PC-3 (cell line): ENCODE data around the gene ANP32E. TPM values are rescaled to one million over a fixed set of nuclear protein-coding genes. Genes with fewer than 3 reads are reported as not detected.

Experiments used
- ATAC-seq: fragments of 200-7000 bp; cut with Tn5 transposase; 2 replicates; pipeline ENCODE4 v1.9.1; 2020; ENCODE audit warnings: mild to moderate bottlenecking, moderate library complexity
- BruUV-seq: library from RNA; stranded (reverse); fragments of 400-500 nt; replicated peaks from 2 replicates; lab custom pipeline; 2021; lab: Mats Ljungman, UMichigan
- CTCF ChIA-PET: fragments of 300-600 bp; sonication (Branson Sonifier 250); formaldehyde crosslinking; loops from one replicate; lab custom pipeline; 2022; ENCODE audit warnings: antibody characterized with exemption; lab: Charles Lee
- POLR2A ChIA-PET: fragments of 300-600 bp; sonication (Branson Sonifier 250); formaldehyde crosslinking; loops from one replicate; lab custom pipeline; 2022; ENCODE audit warnings: antibody characterized with exemption; ENCODE audit not compliant: unreplicated experiment; lab: Charles Lee
- DNase-seq: peaks from one replicate; pipeline ENCODE4 v3.0.0-alpha.2; 2015
- H2AFZ ChIP-seq: fragments of 300-600 bp; sonication (generic); 2 replicates; pipeline ENCODE4 v1.6.0; 2016; ENCODE audit warnings: antibody characterized with exemption, low read length
- H3F3A ChIP-seq: fragments of 300-600 bp; sonication (generic); one replicate; pipeline ENCODE4 v1.6.0; 2017; ENCODE audit warnings: antibody characterized with exemption, low read length, control low read depth, mild to moderate bottlenecking; ENCODE audit not compliant: unreplicated experiment
- H3K27ac ChIP-seq: fragments of 300-600 bp; sonication (generic); 2 replicates; pipeline ENCODE4 v1.5.1; 2016; ENCODE audit warnings: mild to moderate bottlenecking, low read length
- H3K27me3 ChIP-seq: fragments of 300-600 bp; sonication (generic); 2 replicates; pipeline ENCODE4 v1.6.1; 2016; ENCODE audit warnings: low read length, mixed read lengths
- H3K36me3 ChIP-seq: fragments of 300-600 bp; sonication (generic); 2 replicates; pipeline ENCODE4 v1.6.1; 2016; ENCODE audit warnings: low read depth, mixed run types, low read length, mixed read lengths
- H3K4me1 ChIP-seq: fragments of 300-600 bp; sonication (generic); 2 replicates; pipeline ENCODE4 v1.5.1; 2016; ENCODE audit warnings: low read length; ENCODE audit not compliant: insufficient read depth
- H3K4me2 ChIP-seq: fragments of 300-600 bp; sonication (generic); 2 replicates; pipeline ENCODE4 v1.6.0; 2016; ENCODE audit warnings: low read length
- H3K4me3 ChIP-seq: fragments of 300-600 bp; sonication (generic); 2 replicates; pipeline ENCODE4 v1.5.1; 2016; ENCODE audit warnings: mild to moderate bottlenecking, low read length, mixed read lengths
- H3K79me2 ChIP-seq: fragments of 300-600 bp; sonication (generic); 2 replicates; pipeline ENCODE4 v1.6.1; 2017; ENCODE audit warnings: low read length, mixed read lengths
- H3K9ac ChIP-seq: fragments of 300-600 bp; sonication (generic); 2 replicates; pipeline ENCODE4 v1.6.0; 2016; ENCODE audit warnings: mild to moderate bottlenecking, low read length
- H3K9me2 ChIP-seq: fragments of 300-600 bp; sonication (generic); replicated peaks from 2 replicates; pipeline ENCODE4 v1.6.1; 2016; ENCODE audit warnings: mixed run types, low read length, mixed read lengths
- H3K9me3 ChIP-seq: fragments of 300-600 bp; sonication (generic); 2 replicates; pipeline ENCODE4 v1.6.1; 2016; ENCODE audit warnings: low read length, mixed read lengths
- H4K20me1 ChIP-seq: fragments of 300-600 bp; sonication (generic); 2 replicates; pipeline ENCODE4 v1.6.1; 2016; ENCODE audit warnings: low read length, mixed read lengths
- EZH2 ChIP-seq: fragments of 300-600 bp; sonication (generic); IDR thresholded peaks from one replicate; pipeline ENCODE4 v1.6.1; 2017; ENCODE audit warnings: antibody characterized with exemption, mild to moderate bottlenecking, low read length; ENCODE audit not compliant: unreplicated experiment
- EZH2phosphoT487 ChIP-seq: fragments of 300-600 bp; sonication (generic); IDR thresholded peaks from 2 replicates; pipeline ENCODE4 v1.6.1; 2018; ENCODE audit warnings: mild to moderate bottlenecking, antibody characterized with exemption, low read length, borderline replicate concordance
- intact Hi-C: fragments of 100-400 bp; cut with micrococcal nuclease; formaldehyde crosslinking; loops from 2 replicates; pipeline ENCODE4 v1.9.0; 2023
- total RNA-seq: library from RNA; depleted of rRNA; stranded (reverse); fragments of >200 nt; gene quantifications from 2 replicates; pipeline ENCODE4 v1.2.3, GENCODE V29; 2014; rRNA removed
- TF ChIP-seq, protein P1 (sequence below): fragments of 300-600 bp; sonication (generic); conservative IDR thresholded peaks from 2 replicates; pipeline ENCODE4 v1.5.1; 2017; ENCODE audit warnings: antibody characterized with exemption, low read depth, mild to moderate bottlenecking, low read length

The ANP32E gene
- total RNA-seq, 1 experiment from 2014 or later = 42.0 TPM

DNA sequence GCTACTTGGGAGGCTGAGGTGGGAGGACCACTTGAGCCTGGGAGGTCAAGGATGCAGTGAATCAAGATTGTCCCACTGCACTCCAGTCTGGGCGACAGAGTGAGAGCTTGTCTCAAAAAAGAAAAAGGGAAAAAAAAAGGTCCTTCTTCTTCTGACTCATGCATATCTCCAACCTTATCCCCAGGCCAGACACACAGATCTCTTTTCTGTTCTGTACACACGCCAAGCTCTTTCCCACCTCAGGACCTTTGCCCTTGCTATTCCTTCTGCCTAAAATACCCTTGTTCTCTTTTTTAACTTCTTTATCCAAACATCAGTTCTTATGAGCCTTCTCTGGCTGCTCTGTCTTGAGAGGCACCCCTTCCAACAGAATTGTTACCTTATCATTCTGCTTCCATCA is 64.1 kb downstream of the ANP32E start:
- Histone ChIP-seq H2AFZ (no peak overlapping the region), H3K4me2 (no peak overlapping the region), H3K36me3 (no peaks in the 10 kb centered on the region), H3K9me3 (no peaks in the 10 kb centered on the region), H3K4me3 (no peak overlapping the region), H3K27ac (no peak overlapping the region), H3K9me2 (no peaks in the 10 kb centered on the region), H3K27me3 (no peaks in the 10 kb centered on the region), H3F3A (no peaks in the 10 kb centered on the region), H3K79me2 (no peaks in the 10 kb centered on the region), H3K4me1 (no peaks in the 10 kb centered on the region), H3K9ac (no peak overlapping the region), H4K20me1 (no peaks in the 10 kb centered on the region)
- intact Hi-C loops = no loop called here
- POLR2A ChIA-PET = no interaction called here
- TF ChIP-seq, protein P1, sequence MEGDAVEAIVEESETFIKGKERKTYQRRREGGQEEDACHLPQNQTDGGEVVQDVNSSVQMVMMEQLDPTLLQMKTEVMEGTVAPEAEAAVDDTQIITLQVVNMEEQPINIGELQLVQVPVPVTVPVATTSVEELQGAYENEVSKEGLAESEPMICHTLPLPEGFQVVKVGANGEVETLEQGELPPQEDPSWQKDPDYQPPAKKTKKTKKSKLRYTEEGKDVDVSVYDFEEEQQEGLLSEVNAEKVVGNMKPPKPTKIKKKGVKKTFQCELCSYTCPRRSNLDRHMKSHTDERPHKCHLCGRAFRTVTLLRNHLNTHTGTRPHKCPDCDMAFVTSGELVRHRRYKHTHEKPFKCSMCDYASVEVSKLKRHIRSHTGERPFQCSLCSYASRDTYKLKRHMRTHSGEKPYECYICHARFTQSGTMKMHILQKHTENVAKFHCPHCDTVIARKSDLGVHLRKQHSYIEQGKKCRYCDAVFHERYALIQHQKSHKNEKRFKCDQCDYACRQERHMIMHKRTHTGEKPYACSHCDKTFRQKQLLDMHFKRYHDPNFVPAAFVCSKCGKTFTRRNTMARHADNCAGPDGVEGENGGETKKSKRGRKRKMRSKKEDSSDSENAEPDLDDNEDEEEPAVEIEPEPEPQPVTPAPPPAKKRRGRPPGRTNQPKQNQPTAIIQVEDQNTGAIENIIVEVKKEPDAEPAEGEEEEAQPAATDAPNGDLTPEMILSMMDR = no peak
- TF ChIP-seq EZH2 = no peak
- TF ChIP-seq EZH2phosphoT487 = no peak
- CTCF ChIA-PET = no interaction called here
- no peak for ATAC-seq
- DNase-seq = no peak
- BruUV-seq = no TSS peak

DNA sequence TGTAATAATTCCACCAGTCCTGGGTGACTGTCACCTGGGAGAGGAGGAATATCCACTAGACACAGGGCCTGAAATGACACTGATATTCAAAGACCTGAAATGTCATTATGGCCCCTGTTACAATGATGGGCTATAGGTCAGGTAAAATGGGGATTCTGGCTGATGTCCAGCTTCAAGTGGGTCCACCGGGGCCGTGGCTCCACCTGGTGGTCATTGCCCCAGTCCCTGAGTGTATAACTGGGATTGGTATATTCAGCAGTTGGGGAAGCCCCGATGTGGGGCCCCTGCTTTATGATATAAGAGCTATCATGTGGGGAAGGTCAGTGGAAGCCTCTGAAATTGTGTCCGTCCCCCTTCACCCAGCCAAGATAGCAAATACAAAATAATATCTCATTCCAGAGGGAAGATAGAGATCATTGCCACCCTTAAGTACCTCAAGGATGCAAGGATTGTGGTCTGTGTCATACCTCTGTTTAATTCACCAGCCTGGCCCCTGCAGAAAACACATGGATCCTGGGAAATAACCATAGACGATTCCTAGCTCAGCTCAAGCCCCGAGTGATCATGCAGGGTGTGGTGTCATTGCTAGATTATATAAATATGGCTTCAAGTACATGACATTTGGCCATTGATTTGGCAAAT is 66.8 kb downstream of the ANP32E start:
- Histone ChIP-seq H3K9ac (no peak overlapping the region), H3K9me2 (no peaks in the 10 kb centered on the region), H3K36me3 (no peaks in the 10 kb centered on the region), H3F3A (no peaks in the 10 kb centered on the region), H3K27ac (no peak overlapping the region), H3K4me3 (no peak overlapping the region), H3K4me1 (no peaks in the 10 kb centered on the region), H4K20me1 (no peaks in the 10 kb centered on the region), H3K79me2 (no peaks in the 10 kb centered on the region), H2AFZ (peak overlapping the region; percentile 27), H3K27me3 (no peaks in the 10 kb centered on the region), H3K9me3 (no peaks in the 10 kb centered on the region), H3K4me2 (no peak overlapping the region)
- intact Hi-C loops = loop anchor here (1.0 kb wide), 2 partner anchors 96 to 207 kb away; no protein-coding TSS in a partner anchor
- POLR2A ChIA-PET = no interaction called here
- DNase-seq = peak; percentile 78
- peak; percentile 83 for ATAC-seq
- CTCF ChIA-PET = interaction anchor here (0.6 to 1.5 kb wide), 6 partner anchors 18 to 656 kb away, joined by 4 to 8 read pairs (median 6); a partner anchor contains a TSS
- no peak for TF ChIP-seq EZH2phosphoT487
- TF ChIP-seq, protein P1 = peak; percentile 98
- no peak for TF ChIP-seq EZH2
- BruUV-seq = no TSS peak

Other genes with a start within 250 kb of the ANP32E start
- gene OTUD7B, start 225.4 kb downstream of the ANP32E start, total RNA-seq = 11.5 and 14.6 TPM in 2 replicates
- 39.5 and 47.8 TPM in 2 replicates for gene VPS45, start 168.3 kb downstream of the ANP32E start, total RNA-seq
- gene PLEKHO1, start 86.2 kb downstream of the ANP32E start, total RNA-seq = 13.8 and 29.5 TPM in 2 replicates
- not detected in 2 replicates for gene CA14, start 21.7 kb upstream of the ANP32E start, total RNA-seq
- gene APH1A, start 32.9 kb upstream of the ANP32E start, total RNA-seq = 211 and 222 TPM in 2 replicates
- gene C1orf54, start 36.7 kb upstream of the ANP32E start, total RNA-seq = 0.98 TPM in 1 of 2 replicates, not detected in the other
- 19.0 and 27.0 TPM in 2 replicates for gene CIART, start 46.4 kb upstream of the ANP32E start, total RNA-seq
- 109 and 124 TPM in 2 replicates for gene MRPS21, start 57.7 kb upstream of the ANP32E start, total RNA-seq
- 73.0 and 73.5 TPM in 2 replicates for gene PRPF3, start 85.4 kb upstream of the ANP32E start, total RNA-seq
- gene RPRD2, start 128.0 kb upstream of the ANP32E start, total RNA-seq = 12.5 and 12.6 TPM in 2 replicates